ENCODE data around the gene CAMK2D.

- TF ChIP-seq POLR2AphosphoS5 (IDR thresholded peaks at IDR 0.05; ENCODE audit: borderline replicate concordance, low read depth, low read length) (no peak), EZH2 (IDR thresholded peaks at IDR 0.05) (no peak), FOXP2 (optimal IDR thresholded peaks at IDR 0.05; ENCODE audit: control extremely low read depth, extremely low read length, insufficient read depth) (no peak)
Observed at GRCh38 chr4:113433536-113434246, 327.8 kb downstream of the CAMK2D start.
